A673 (cell line): ENCODE data around the gene COMMD2.

Experiments
- CTCF ChIP-seq: fragments of 300-800, 200-600 bp; sonication (generic); conservative IDR thresholded peaks from 2 replicates; pipeline ENCODE4 v1.5.1; 2017; ENCODE audit warnings: low read depth, mild to moderate bottlenecking, antibody characterized with exemption, low read length, moderate library complexity, mixed read lengths
- EZH2 ChIP-seq: fragments of 200-600 bp; sonication (generic); IDR thresholded peaks from 2 replicates; pipeline ENCODE4 v1.6.1; 2017; ENCODE audit warnings: borderline replicate concordance, low read depth, mild to moderate bottlenecking, mixed read lengths, antibody characterized with exemption, low read length; ENCODE audit not compliant: poor library complexity, severe bottlenecking

- no peak for TF ChIP-seq CTCF
- TF ChIP-seq EZH2 = no peak
Measured at GRCh38 chr3:149736953-149737205, 15.4 kb downstream of the COMMD2 start.
